VCaP (cell line): ENCODE measurements around the gene ZNF580.

Source experiments
- H3K27ac ChIP-seq: fragments of 450-650 bp; 2 replicates; pipeline ENCODE4 v1.5.1; 2017
- CTCF ChIP-seq: fragments of 450-650 bp; conservative IDR thresholded peaks from 2 replicates; pipeline ENCODE4 v1.5.1; 2017; ENCODE audit warnings: mild to moderate bottlenecking, moderate library complexity

The ZNF580 gene

GRCh38 chr19:55650126-55650557 lies 9.3 kb downstream of the ZNF580 start:
- no peak overlapping the region for H3K27ac ChIP-seq
- no peak for TF ChIP-seq CTCF

GRCh38 chr19:55650602-55651230 lies 9.9 kb downstream of the ZNF580 start:
- no peak for TF ChIP-seq CTCF
- no peak overlapping the region for H3K27ac ChIP-seq

- no peak overlapping the region for H3K27ac ChIP-seq
- TF ChIP-seq CTCF: no peak
Observed at GRCh38 chr19:55651236-55651635, 10.4 kb downstream of the ZNF580 start.

- TF ChIP-seq CTCF: no peak
- peak overlapping the region; percentile 100 for H3K27ac ChIP-seq
Observed at GRCh38 chr19:55652311-55653128, 11.7 kb downstream of the ZNF580 start.

GRCh38 chr19:55653651-55654322 lies 13.0 kb downstream of the ZNF580 start:
- peak overlapping the region; percentile 100 for H3K27ac ChIP-seq
- peak; percentile 99 for TF ChIP-seq CTCF

- no peak for TF ChIP-seq CTCF
- H3K27ac ChIP-seq: peak overlapping the region; percentile 100
Observed at GRCh38 chr19:55654323-55654867, 13.6 kb downstream of the ZNF580 start.
